H1 (cell line): ENCODE data around the gene CST7. TPM values are rescaled to one million over a fixed set of nuclear protein-coding genes. Genes with fewer than 3 reads are reported as not detected.

Experiments
- RBBP5 ChIP-seq: IDR thresholded peaks from 2 replicates; pipeline ENCODE4 v1.7.1; 2012; ENCODE audit warnings: low read depth, mild to moderate bottlenecking, inconsistent platforms, low read length, moderate library complexity, borderline replicate concordance
- polyA plus RNA-seq, 7 experiments: library from polyadenylated mRNA; depleted of rRNA in 3 of 7; stranded (reverse) in 5 of 7; unstranded in 2 of 7; fragments of >200 nt in 5 of 7; fragments of 200-250 nt in 2 of 7; gene quantifications; 1 replicate in 5 of 7; 2 replicates in 1 of 7; 4 replicates in 1 of 7; pipeline versions ENCODE4 v1.2.1 to v1.2.3, GENCODE V29; 2011 to 2013; ENCODE audit warnings: missing spikeins in 2 of 7, mixed read lengths in 2 of 7
- total RNA-seq: library from RNA; stranded (reverse); fragmentation: NEBNext Ultra II Directional; extraction: Animal tissue kit (Norgen Biotek cat#: 25700); gene quantifications from 2 replicates; pipeline ENCODE4 v1.2.1, GENCODE V29; 2021

Gene CST7
- total and polyA plus RNA-seq, 2 of the 8 experiments (the other 6 are each of a cell fraction or from before 2014, with no cell fraction given), result not detected

- no peak for TF ChIP-seq RBBP5
Observed at GRCh38 chr20:24991897-24992486, 42.9 kb downstream of the CST7 start (continued).
